ENCODE results near the gene MYRIP. TPM values are rescaled to one million over a fixed set of nuclear protein-coding genes. Genes with fewer than 3 reads are reported as not detected.
"Not testable (repeated sequence)": the region's sequence is repeated elsewhere in the genome, so short reads cannot be mapped to it uniquely, and the experiment has no call there.

The MYRIP gene
- total RNA-seq, 2 donors from 2014 or later, result 4.2 to 7.1 TPM

GRCh38 chr3:39809995-39810595 is 686 bp downstream of the MYRIP start:
- DNase-seq (ENCODE audit: low spot score), result no peak
- no peak for TF ChIP-seq CTCF (IDR thresholded peaks at IDR 0.05)
- Histone ChIP-seq H3K27ac (peak overlapping the region in 1 of 2 donors; percentile 13), H3K36me3 (no peaks in the 10 kb centered on the region), H3K9me3 (no peaks in the 10 kb centered on the region), H3K27me3 (peaks cover 0 to 9% of the 10 kb centered on the region in 2 donors), H3K4me3 (peak overlapping the region; percentile 53 to 60), H3K4me1 (peaks cover 0 to 17% of the 10 kb centered on the region in 2 donors)

GRCh38 chr3:39810647-39811161 is 1.3 kb downstream of the MYRIP start:
- Histone ChIP-seq H3K9me3 (no peaks in the 10 kb centered on the region), H3K36me3 (no peaks in the 10 kb centered on the region), H3K27me3 (peaks cover 0 to 9% of the 10 kb centered on the region in 2 donors), H3K27ac (no peak overlapping the region), H3K4me3 (peak overlapping the region in 1 of 2 donors; percentile 60), H3K4me1 (peaks cover 0 to 17% of the 10 kb centered on the region in 2 donors)
- DNase-seq (ENCODE audit: low spot score), result no peak
- TF ChIP-seq CTCF (IDR thresholded peaks at IDR 0.05), result no peak

- no peak for TF ChIP-seq CTCF (IDR thresholded peaks at IDR 0.05)
- no peaks in the 10 kb centered on the region for H3K9me3 ChIP-seq
- H3K36me3 ChIP-seq, result no peaks in the 10 kb centered on the region
- H3K27ac ChIP-seq, result no peak overlapping the region
- peaks cover 0 to 17% of the 10 kb centered on the region in 2 donors for H3K4me1 ChIP-seq
- H3K27me3 ChIP-seq, result peaks cover 0 to 9% of the 10 kb centered on the region in 2 donors
- DNase-seq (ENCODE audit: low spot score), result no peak
- no peak overlapping the region for H3K4me3 ChIP-seq
Measured at GRCh38 chr3:39811561-39811960, 2.2 kb downstream of the MYRIP start.

- DNase-seq (ENCODE audit: low spot score), result no peak
- Histone ChIP-seq H3K27me3 (peaks cover 0 to 9% of the 10 kb centered on the region in 2 donors), H3K4me3 (no peak overlapping the region), H3K36me3 (no peaks in the 10 kb centered on the region), H3K9me3 (no peaks in the 10 kb centered on the region), H3K27ac (no peak overlapping the region), H3K4me1 (peaks cover 0 to 17% of the 10 kb centered on the region in 2 donors)
- peak in 1 of 2 donors; percentile 45 for TF ChIP-seq CTCF (IDR thresholded peaks at IDR 0.05)
Measured at GRCh38 chr3:39812537-39812936, 3.1 kb downstream of the MYRIP start.

- H3K36me3 ChIP-seq, result no peaks in the 10 kb centered on the region
- no peak overlapping the region for H3K4me3 ChIP-seq
- peaks cover 0 to 9% of the 10 kb centered on the region in 2 donors for H3K27me3 ChIP-seq
- no peaks in the 10 kb centered on the region for H3K9me3 ChIP-seq
- no peak overlapping the region for H3K27ac ChIP-seq
- peaks cover 0 to 12% of the 10 kb centered on the region in 2 donors for H3K4me1 ChIP-seq
- no peak for TF ChIP-seq CTCF (IDR thresholded peaks at IDR 0.05)
- no peak for DNase-seq (ENCODE audit: low spot score)
Measured at GRCh38 chr3:39814007-39814406, 4.6 kb downstream of the MYRIP start.

- Histone ChIP-seq H3K27me3 (no peaks in the 10 kb centered on the region), H3K36me3 (no peaks in the 10 kb centered on the region), H3K9me3 (no peaks in the 10 kb centered on the region), H3K4me3 (no peak overlapping the region), H3K4me1 (no peaks in the 10 kb centered on the region), H3K27ac (no peak overlapping the region)
- no peak for TF ChIP-seq CTCF (IDR thresholded peaks at IDR 0.05)
- no peak for DNase-seq (ENCODE audit: low spot score)
Measured at GRCh38 chr3:39819899-39820298, 10.5 kb downstream of the MYRIP start.

GRCh38 chr3:39833764-39834163 is 24.4 kb downstream of the MYRIP start:
- DNase-seq (ENCODE audit: low spot score); H3K36me3 ChIP-seq; H3K27ac ChIP-seq; H3K4me3 ChIP-seq; H3K4me1 ChIP-seq; H3K9me3 ChIP-seq; H3K27me3 ChIP-seq: not testable (repeated sequence)

Measured in right atrium auricular region (tissue), 2 donors.